Measurements from ENCODE around the gene WDR86. TPM values are rescaled to one million over a fixed set of nuclear protein-coding genes. Genes with fewer than 3 reads are reported as not detected.

Gene WDR86
- total and polyA plus RNA-seq, 2 experiments from 2014 or later, result 9.1 to 59.1 TPM

DNA sequence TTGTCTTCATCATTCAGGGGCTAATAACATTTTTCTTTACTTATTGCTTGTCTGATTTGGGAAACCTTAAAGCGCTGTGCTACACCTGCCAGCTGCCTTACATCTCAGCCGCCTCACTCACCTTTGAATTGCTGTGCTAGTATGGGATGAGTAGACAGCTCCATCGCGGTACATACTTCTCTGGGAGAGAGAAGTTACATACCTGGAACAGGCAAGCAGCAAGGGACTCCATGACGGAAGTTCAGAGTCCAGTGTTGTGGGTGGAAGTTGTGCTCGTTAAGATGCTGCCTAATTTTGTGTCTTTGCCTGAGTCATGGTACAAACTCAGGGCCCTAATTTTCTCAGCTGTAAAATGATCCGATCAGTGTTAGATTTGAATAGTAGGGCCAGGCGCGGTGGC is 66.3 kb downstream of the WDR86 start (continued):
- TF ChIP-seq NANOG (IDR thresholded peaks at IDR 0.05; ENCODE audit: borderline replicate concordance), result no peak

DNA sequence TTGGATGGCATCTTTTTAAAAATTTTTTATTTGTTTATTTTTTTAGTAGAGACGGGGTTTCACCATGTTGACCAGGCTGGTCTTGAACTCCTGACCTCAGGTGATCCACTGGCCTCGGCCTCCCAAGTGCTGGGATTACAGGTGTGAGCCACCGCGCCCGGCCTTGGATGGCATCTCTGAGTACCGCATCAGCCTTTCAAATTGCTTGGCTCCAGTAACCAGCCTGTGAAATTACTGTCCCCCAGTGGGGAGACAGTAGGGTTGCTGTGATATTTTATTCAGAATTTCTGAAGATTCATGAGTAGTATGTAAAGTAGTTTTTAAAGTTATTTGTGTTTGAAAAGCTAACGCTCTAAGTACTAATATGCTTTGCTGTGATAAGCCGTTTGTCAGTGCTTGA is 67.0 kb downstream of the WDR86 start:
- no peak for DNase-seq (ENCODE audit: low spot score)
- peak overlapping the region; percentile 97 for H3K4me2 ChIP-seq
- peak overlapping the region; percentile 79 for H3K4me3 Mint-ChIP-seq

More for the DNA sequence above, 67.0 kb downstream of the WDR86 start:
- Histone ChIP-seq H3K79me2 (replicated peaks; ENCODE audit: insufficient read depth) (peaks cover 20% of the 10 kb centered on the region), H3K4me3 (peak overlapping the region; percentile 85; the same call in 1 of the 2 replicates), H3K9me2 (ENCODE audit: insufficient read depth) (no peaks in the 10 kb centered on the region), H4K20me1 (replicated peaks; ENCODE audit: insufficient read depth) (peaks cover 7% of the 10 kb centered on the region; the same call in 1 of the 2 replicates), H3F3A (replicated peaks; ENCODE audit: low read depth) (no peaks in the 10 kb centered on the region), H2AFZ (no peak overlapping the region), H3K4me1 (ENCODE audit: insufficient read depth) (peaks cover 8% of the 10 kb centered on the region; the same call in 1 of the 2 replicates), H3K27me3 (ENCODE audit: insufficient read depth) (no peaks in the 10 kb centered on the region), H3K36me3 (ENCODE audit: insufficient read depth) (no peaks in the 10 kb centered on the region; the same call in none of the 2 replicates), H3K27ac (ENCODE audit: low read depth) (0 out of 2 replicates have a peak overlapping the region, but pooled peaks have one; percentile 1)
- no peak for ATAC-seq
- TF ChIP-seq STAT1 (IDR thresholded peaks at IDR 0.05; ENCODE audit: unreplicated experiment), result no peak
- no peak for TF ChIP-seq ZNF331 (CRISPR knock-in tag; IDR thresholded peaks at IDR 0.05; ENCODE audit: low read depth)
- TF ChIP-seq ZNF114 (CRISPR knock-in tag; IDR thresholded peaks at IDR 0.05), result no peak
- TF ChIP-seq, protein P1, sequence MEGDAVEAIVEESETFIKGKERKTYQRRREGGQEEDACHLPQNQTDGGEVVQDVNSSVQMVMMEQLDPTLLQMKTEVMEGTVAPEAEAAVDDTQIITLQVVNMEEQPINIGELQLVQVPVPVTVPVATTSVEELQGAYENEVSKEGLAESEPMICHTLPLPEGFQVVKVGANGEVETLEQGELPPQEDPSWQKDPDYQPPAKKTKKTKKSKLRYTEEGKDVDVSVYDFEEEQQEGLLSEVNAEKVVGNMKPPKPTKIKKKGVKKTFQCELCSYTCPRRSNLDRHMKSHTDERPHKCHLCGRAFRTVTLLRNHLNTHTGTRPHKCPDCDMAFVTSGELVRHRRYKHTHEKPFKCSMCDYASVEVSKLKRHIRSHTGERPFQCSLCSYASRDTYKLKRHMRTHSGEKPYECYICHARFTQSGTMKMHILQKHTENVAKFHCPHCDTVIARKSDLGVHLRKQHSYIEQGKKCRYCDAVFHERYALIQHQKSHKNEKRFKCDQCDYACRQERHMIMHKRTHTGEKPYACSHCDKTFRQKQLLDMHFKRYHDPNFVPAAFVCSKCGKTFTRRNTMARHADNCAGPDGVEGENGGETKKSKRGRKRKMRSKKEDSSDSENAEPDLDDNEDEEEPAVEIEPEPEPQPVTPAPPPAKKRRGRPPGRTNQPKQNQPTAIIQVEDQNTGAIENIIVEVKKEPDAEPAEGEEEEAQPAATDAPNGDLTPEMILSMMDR (conservative IDR thresholded peaks at IDR 0.05; ENCODE audit: low read depth in 2 of 2), result no peak
- no peak for TF ChIP-seq EZH2 (IDR thresholded peaks at IDR 0.05; ENCODE audit: low read depth, unreplicated experiment)
- no peak for TF ChIP-seq EZH2phosphoT487 (IDR thresholded peaks at IDR 0.05; ENCODE audit: unreplicated experiment)
- TF ChIP-seq, protein P2, sequence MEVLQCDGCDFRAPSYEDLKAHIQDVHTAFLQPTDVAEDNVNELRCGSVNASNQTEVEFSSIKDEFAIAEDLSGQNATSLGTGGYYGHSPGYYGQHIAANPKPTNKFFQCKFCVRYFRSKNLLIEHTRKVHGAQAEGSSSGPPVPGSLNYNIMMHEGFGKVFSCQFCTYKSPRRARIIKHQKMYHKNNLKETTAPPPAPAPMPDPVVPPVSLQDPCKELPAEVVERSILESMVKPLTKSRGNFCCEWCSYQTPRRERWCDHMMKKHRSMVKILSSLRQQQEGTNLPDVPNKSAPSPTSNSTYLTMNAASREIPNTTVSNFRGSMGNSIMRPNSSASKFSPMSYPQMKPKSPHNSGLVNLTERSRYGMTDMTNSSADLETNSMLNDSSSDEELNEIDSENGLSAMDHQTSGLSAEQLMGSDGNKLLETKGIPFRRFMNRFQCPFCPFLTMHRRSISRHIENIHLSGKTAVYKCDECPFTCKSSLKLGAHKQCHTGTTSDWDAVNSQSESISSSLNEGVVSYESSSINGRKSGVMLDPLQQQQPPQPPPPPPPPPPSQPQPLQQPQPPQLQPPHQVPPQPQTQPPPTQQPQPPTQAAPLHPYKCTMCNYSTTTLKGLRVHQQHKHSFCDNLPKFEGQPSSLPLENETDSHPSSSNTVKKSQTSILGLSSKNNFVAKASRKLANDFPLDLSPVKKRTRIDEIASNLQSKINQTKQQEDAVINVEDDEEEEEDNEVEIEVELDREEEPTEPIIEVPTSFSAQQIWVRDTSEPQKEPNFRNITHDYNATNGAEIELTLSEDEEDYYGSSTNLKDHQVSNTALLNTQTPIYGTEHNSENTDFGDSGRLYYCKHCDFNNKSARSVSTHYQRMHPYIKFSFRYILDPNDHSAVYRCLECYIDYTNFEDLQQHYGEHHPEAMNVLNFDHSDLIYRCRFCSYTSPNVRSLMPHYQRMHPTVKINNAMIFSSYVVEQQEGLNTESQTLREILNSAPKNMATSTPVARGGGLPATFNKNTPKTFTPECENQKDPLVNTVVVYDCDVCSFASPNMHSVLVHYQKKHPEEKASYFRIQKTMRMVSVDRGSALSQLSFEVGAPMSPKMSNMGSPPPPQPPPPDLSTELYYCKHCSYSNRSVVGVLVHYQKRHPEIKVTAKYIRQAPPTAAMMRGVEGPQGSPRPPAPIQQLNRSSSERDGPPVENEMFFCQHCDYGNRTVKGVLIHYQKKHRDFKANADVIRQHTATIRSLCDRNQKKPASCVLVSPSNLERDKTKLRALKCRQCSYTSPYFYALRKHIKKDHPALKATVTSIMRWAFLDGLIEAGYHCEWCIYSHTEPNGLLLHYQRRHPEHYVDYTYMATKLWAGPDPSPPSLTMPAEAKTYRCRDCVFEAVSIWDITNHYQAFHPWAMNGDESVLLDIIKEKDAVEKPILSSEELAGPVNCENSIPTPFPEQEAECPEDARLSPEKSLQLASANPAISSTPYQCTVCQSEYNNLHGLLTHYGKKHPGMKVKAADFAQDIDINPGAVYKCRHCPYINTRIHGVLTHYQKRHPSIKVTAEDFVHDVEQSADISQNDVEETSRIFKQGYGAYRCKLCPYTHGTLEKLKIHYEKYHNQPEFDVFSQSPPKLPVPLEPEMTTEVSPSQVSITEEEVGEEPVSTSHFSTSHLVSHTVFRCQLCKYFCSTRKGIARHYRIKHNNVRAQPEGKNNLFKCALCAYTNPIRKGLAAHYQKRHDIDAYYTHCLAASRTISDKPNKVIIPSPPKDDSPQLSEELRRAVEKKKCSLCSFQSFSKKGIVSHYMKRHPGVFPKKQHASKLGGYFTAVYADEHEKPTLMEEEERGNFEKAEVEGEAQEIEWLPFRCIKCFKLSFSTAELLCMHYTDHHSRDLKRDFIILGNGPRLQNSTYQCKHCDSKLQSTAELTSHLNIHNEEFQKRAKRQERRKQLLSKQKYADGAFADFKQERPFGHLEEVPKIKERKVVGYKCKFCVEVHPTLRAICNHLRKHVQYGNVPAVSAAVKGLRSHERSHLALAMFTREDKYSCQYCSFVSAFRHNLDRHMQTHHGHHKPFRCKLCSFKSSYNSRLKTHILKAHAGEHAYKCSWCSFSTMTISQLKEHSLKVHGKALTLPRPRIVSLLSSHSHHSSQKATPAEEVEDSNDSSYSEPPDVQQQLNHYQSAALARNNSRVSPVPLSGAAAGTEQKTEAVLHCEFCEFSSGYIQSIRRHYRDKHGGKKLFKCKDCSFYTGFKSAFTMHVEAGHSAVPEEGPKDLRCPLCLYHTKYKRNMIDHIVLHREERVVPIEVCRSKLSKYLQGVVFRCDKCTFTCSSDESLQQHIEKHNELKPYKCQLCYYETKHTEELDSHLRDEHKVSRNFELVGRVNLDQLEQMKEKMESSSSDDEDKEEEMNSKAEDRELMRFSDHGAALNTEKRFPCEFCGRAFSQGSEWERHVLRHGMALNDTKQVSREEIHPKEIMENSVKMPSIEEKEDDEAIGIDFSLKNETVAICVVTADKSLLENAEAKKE (CRISPR knock-in tag; IDR thresholded peaks at IDR 0.05), result no peak
- TF ChIP-seq, protein P3, sequence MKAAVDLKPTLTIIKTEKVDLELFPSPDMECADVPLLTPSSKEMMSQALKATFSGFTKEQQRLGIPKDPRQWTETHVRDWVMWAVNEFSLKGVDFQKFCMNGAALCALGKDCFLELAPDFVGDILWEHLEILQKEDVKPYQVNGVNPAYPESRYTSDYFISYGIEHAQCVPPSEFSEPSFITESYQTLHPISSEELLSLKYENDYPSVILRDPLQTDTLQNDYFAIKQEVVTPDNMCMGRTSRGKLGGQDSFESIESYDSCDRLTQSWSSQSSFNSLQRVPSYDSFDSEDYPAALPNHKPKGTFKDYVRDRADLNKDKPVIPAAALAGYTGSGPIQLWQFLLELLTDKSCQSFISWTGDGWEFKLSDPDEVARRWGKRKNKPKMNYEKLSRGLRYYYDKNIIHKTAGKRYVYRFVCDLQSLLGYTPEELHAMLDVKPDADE (IDR thresholded peaks at IDR 0.05), result no peak
- TF ChIP-seq POLR2AphosphoS5 (IDR thresholded peaks at IDR 0.05; ENCODE audit: low read depth), result no peak
- TF ChIP-seq JUNB (IDR thresholded peaks at IDR 0.05; ENCODE audit: unreplicated experiment), result no peak
- no peak for TF ChIP-seq NANOG (IDR thresholded peaks at IDR 0.05; ENCODE audit: borderline replicate concordance)
- TF ChIP-seq, protein P4, sequence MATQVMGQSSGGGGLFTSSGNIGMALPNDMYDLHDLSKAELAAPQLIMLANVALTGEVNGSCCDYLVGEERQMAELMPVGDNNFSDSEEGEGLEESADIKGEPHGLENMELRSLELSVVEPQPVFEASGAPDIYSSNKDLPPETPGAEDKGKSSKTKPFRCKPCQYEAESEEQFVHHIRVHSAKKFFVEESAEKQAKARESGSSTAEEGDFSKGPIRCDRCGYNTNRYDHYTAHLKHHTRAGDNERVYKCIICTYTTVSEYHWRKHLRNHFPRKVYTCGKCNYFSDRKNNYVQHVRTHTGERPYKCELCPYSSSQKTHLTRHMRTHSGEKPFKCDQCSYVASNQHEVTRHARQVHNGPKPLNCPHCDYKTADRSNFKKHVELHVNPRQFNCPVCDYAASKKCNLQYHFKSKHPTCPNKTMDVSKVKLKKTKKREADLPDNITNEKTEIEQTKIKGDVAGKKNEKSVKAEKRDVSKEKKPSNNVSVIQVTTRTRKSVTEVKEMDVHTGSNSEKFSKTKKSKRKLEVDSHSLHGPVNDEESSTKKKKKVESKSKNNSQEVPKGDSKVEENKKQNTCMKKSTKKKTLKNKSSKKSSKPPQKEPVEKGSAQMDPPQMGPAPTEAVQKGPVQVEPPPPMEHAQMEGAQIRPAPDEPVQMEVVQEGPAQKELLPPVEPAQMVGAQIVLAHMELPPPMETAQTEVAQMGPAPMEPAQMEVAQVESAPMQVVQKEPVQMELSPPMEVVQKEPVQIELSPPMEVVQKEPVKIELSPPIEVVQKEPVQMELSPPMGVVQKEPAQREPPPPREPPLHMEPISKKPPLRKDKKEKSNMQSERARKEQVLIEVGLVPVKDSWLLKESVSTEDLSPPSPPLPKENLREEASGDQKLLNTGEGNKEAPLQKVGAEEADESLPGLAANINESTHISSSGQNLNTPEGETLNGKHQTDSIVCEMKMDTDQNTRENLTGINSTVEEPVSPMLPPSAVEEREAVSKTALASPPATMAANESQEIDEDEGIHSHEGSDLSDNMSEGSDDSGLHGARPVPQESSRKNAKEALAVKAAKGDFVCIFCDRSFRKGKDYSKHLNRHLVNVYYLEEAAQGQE (IDR thresholded peaks at IDR 0.05; ENCODE audit: unreplicated experiment), result no peak
- no peak for TF ChIP-seq CREB1 (CRISPR knock-in tag; IDR thresholded peaks at IDR 0.05; ENCODE audit: low read depth)
- Mint-ChIP-seq H3K36me3 (ENCODE audit: low read depth) (peaks cover 11% of the 10 kb centered on the region; the same call in 2 of the 3 replicates), H3K27ac (no peak overlapping the region), H3K4me1 (0 out of 3 replicates have a peak, but pooled peaks cover 6% of the 10 kb centered on the region), H3K9me3 (no peaks in the 10 kb centered on the region; the same call in 1 of the 3 replicates), H3K27me3 (ENCODE audit: insufficient read depth, low read depth, poor library complexity) (peaks cover 4% of the 10 kb centered on the region)

All from GM23338 (cell line).